Measurements from ENCODE around the gene SHD. TPM values are rescaled to one million over a fixed set of nuclear protein-coding genes. Genes with fewer than 3 reads are reported as not detected.

The SHD gene
- polyA plus RNA-seq, 1 donor: 4.0 TPM

DNA sequence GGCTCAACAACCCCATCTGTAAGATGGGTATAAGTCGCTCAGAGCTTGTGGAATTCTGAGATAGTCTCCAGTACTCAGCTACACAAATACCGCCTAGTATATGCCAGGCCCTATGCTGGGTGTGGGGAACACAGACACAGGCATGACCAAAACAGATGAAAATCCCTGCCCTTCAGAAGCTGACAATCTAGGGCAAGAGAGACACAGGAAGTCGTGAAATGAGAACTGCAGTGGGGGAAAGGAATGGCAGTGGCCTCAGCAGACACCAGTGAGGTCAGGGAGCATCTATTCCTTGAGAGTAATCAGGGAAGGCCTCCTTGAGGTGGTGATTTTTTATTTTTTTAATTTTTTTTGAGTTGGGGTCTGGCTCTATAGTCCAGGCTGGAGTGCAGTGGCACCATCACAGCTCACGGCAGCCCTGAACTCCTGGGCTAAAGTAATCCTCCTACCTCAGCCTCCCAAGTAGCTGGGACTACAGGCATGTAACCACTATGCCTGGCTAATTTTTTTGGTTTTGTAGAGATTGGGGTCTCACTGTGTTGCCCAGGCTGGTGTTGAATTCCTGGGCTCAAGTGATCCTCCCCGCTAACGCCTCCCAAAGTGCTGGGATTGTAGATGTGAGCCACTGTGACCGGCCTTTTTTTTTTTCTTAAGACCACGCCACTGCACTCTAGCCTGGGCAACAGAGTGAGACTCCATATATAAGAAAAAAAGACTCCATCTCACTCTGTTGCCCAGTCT, 19.9 kb downstream of the SHD start:
- H3K36me3 ChIP-seq (ENCODE audit: control insufficient read depth, insufficient read depth, low read length): no peaks in the 10 kb centered on the region
- peaks cover 3% of the 10 kb centered on the region for H3K4me1 ChIP-seq (ENCODE audit: control insufficient read depth, insufficient read depth, low read length)
- H3K9me3 ChIP-seq (ENCODE audit: control insufficient read depth, low read depth, low read length): no peaks in the 10 kb centered on the region
- no CpG with 5 or more reads among the region's 8 CpGs for WGBS (ENCODE audit: insufficient coverage, low lambda C conversion rate)
- H3K27ac ChIP-seq (ENCODE audit: low read length): no peak overlapping the region
- DNase-seq: no peak
- H3K27me3 ChIP-seq (ENCODE audit: control insufficient read depth, insufficient read depth, low read length): peaks cover 5% of the 10 kb centered on the region
- H3K4me3 ChIP-seq (ENCODE audit: low read length): no peak overlapping the region

DNA sequence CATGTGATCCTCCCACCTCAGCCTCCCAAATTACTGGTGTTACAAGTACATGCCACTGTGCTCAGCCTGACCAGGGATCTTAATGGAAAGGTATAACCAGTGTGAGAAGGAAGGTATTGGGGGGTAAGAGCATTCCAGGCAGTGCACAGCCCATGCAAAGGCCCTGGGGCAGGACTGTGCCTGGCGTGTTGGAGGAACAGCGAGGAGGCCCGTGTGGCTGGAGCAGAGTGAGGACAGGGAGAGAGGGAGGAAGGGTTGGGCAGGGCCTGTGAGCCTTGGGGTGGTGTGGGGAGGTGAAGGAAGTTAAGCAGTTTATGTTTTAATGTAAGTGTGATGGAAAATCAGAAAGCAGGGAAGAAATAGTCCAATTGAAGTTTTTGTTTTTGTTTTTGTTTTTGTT, 21.5 kb downstream of the SHD start:
- no peak for DNase-seq
- H3K36me3 ChIP-seq (ENCODE audit: control insufficient read depth, insufficient read depth, low read length): no peaks in the 10 kb centered on the region
- 92% methylated on average over 2 of the region's 3 CpGs for WGBS (ENCODE audit: insufficient coverage, low lambda C conversion rate)
- no peak overlapping the region for H3K27ac ChIP-seq (ENCODE audit: low read length)
- no peak overlapping the region for H3K4me3 ChIP-seq (ENCODE audit: low read length)
- H3K27me3 ChIP-seq (ENCODE audit: control insufficient read depth, insufficient read depth, low read length): no peaks in the 10 kb centered on the region
- H3K4me1 ChIP-seq (ENCODE audit: control insufficient read depth, insufficient read depth, low read length): peaks cover 3% of the 10 kb centered on the region
- H3K9me3 ChIP-seq (ENCODE audit: control insufficient read depth, low read depth, low read length): no peaks in the 10 kb centered on the region

DNA sequence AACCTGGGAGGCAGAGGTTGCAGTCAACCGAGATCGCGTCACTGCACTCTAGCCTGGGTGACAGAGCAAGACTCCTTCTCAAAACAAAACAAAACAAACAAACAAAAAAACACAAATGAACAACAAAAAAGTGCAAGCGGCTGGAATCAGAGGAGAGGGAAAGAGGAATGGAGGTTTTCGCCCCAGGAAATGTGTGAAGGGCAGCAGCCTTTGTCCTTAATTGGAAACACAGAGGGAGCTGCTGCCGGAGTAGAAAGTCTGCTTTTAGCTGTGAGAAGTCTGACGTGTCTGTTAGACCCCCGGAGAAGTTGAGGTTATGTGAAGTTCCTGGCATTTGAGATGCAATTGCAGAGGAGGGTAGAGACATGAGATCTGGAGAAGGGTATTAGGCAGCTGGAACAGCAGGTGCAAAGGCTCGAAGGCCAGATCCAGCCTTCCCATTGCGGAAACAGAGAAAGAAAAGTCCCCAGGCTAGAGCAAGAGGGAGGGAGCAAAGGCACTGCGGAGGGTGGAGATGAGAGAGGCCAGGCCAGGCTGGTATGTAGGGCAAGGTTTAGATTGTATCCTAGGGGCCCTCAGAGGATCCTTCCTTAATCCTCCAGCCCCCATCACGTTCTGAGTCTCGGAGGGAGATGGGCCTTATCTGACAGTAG, 22.6 kb downstream of the SHD start:
- Histone ChIP-seq H3K36me3 (ENCODE audit: control insufficient read depth, insufficient read depth, low read length) (no peaks in the 10 kb centered on the region), H3K4me3 (ENCODE audit: low read length) (no peak overlapping the region), H3K9me3 (ENCODE audit: control insufficient read depth, low read depth, low read length) (no peaks in the 10 kb centered on the region), H3K4me1 (ENCODE audit: control insufficient read depth, insufficient read depth, low read length) (peaks cover 3% of the 10 kb centered on the region), H3K27ac (ENCODE audit: low read length) (no peak overlapping the region), H3K27me3 (ENCODE audit: control insufficient read depth, insufficient read depth, low read length) (no peaks in the 10 kb centered on the region)
- DNase-seq: no peak
- 50% methylated on average over 2 of the region's 13 CpGs for WGBS (ENCODE audit: insufficient coverage, low lambda C conversion rate)

DNA sequence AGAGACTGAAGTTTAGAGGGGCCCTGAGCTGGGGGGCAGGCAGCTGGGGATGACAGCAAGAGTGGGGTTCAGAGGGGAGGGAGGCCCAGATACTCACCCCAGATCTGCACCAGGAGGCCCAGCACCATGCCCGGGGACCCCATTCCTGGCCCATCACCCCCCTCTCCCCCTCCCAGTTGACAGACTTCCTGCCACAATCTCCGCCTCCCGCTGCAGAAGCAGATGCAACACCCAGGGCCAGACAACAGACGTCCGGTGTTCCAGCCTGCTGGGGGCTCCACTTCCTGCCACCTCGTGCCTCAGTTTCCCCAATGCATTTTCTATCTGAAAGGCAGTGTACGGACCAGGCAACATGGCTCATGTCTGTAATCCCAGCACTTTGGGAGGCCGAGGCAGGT, 23.2 kb downstream of the SHD start, which contains the start of gene TMIGD2:
TMIGD2 (minus strand) TSS at position 147 of the 398 bp plus-strand sequence; CDS start at position 143, 4 bp downstream.
- no peak for DNase-seq
- Histone ChIP-seq H3K27ac (ENCODE audit: low read length) (no peak within 1 kb of the TSS), H3K4me3 (ENCODE audit: low read length) (no peak within 1 kb of the TSS), H3K9me3 (ENCODE audit: control insufficient read depth, low read depth, low read length) (no peaks in the 10 kb centered on the region), H3K4me1 (ENCODE audit: control insufficient read depth, insufficient read depth, low read length) (peaks cover 3% of the 10 kb centered on the region), H3K36me3 (ENCODE audit: control insufficient read depth, insufficient read depth, low read length) (no peaks in the 10 kb centered on the region), H3K27me3 (ENCODE audit: control insufficient read depth, insufficient read depth, low read length) (no peaks in the 10 kb centered on the region)
- WGBS (ENCODE audit: insufficient coverage, low lambda C conversion rate): no CpG with 5 or more reads among the region's 8 CpGs

DNA sequence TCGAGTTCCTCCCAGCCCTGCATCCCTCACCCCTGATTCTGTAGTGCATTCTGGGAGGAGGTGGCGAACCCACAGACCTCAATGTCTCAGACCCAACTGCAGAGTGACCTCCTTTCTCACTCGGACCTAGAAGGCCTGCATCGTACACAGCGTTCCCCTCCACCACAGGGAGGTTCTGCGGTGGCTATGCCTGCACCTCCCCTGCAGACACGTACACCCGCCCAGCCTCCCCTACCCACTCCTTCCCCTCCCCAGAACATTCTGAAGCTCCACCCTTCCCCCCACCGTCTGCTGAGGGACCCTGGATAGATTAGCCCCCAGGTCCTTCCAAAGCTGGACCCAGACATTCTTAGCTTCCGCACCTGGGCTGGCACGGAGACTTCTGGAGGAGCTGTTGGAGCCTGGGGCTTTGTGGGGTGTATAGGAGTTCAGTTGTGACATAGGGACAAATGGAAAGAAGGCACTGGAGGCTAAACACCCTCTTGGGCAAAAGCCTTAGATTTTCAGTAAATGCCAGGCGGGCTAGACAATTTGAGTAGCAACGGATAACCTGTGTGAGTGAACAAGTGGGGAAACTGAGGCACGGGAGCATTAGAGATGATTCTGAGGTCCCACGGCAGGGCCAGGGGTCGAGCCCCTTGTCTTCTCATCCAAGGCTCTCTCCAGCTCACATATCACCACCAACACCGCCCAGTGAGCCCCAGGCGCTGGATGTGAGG, 24.9 kb downstream of the SHD start:
- no peak overlapping the region for H3K4me3 ChIP-seq (ENCODE audit: low read length)
- WGBS (ENCODE audit: insufficient coverage, low lambda C conversion rate): no CpG with 5 or more reads among the region's 18 CpGs
- no peaks in the 10 kb centered on the region for H3K27me3 ChIP-seq (ENCODE audit: control insufficient read depth, insufficient read depth, low read length)
- no peak overlapping the region for H3K27ac ChIP-seq (ENCODE audit: low read length)
- no peaks in the 10 kb centered on the region for H3K9me3 ChIP-seq (ENCODE audit: control insufficient read depth, low read depth, low read length)
- DNase-seq: no peak
- H3K4me1 ChIP-seq (ENCODE audit: control insufficient read depth, insufficient read depth, low read length): peaks cover 3% of the 10 kb centered on the region
- H3K36me3 ChIP-seq (ENCODE audit: control insufficient read depth, insufficient read depth, low read length): no peaks in the 10 kb centered on the region

DNA sequence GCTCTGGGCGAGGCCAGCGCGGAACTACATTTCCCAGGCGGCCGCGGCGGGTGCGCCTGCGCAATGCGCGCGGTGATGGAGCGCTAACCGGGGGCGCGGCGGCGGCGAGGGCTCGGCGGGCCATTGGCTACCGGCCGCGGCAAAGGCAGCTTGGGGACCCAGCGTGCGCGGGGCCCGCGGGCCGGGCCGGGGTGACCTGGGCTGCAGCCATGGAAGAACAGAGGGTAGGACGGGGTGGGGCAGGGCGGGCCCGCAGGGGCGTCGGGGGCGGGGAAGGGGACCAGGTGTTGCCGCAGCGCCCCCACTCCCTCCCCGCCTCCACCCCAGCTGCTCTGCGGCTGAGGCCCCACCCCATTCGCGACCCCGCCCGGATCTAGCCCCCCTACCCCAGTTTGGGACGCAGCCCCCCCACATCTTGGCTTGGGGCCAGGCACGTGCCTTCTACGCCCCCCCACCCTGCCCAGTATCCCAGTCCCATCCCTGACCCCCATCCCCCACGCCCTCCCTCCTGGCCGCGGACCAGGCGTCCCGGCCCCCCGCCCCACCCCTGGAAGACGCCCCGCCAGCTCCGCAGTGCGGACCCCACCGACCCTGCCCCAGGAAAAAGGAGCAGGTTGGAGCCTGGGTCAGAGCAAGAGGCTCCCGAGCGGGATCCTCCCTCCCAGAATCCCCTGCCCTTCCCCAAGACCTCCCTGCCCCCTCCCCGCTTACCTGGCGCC, 25.6 kb downstream of the SHD start, which contains the start of gene FSD1:
FSD1 (plus strand) TSS at position 61 of the 719 bp plus-strand sequence; CDS start at position 210, 149 bp downstream.
- no CpG with 5 or more reads among the region's 63 CpGs for WGBS (ENCODE audit: insufficient coverage, low lambda C conversion rate)

DNA sequence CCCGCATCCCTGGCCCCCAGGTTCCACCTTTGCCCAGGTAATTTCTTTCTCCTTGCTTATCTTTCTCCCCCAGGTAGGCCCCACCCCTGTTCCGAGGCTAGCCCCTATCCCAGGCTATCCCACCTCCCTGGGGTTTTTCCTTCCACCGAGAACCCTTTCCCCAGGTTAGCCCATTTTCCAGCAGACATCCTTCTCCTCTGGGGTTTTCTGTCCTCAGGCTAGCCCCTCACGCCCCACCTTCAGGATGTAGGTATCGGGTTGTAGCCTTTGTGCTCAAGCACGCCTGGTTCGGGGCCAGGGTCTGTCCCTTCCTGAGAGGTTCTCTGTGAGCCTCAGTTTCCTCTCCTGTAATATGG, 26.2 kb downstream of the SHD start:
- no peaks in the 10 kb centered on the region for H3K27me3 ChIP-seq (ENCODE audit: control insufficient read depth, insufficient read depth, low read length)
- WGBS (ENCODE audit: insufficient coverage, low lambda C conversion rate): no CpG with 5 or more reads among the region's 7 CpGs
- H3K4me1 ChIP-seq (ENCODE audit: control insufficient read depth, insufficient read depth, low read length): peaks cover 3% of the 10 kb centered on the region
- H3K36me3 ChIP-seq (ENCODE audit: control insufficient read depth, insufficient read depth, low read length): no peaks in the 10 kb centered on the region
- H3K9me3 ChIP-seq (ENCODE audit: control insufficient read depth, low read depth, low read length): peaks cover under 1% of the 10 kb centered on the region
- no peak overlapping the region for H3K4me3 ChIP-seq (ENCODE audit: low read length)
- H3K27ac ChIP-seq (ENCODE audit: low read length): no peak overlapping the region
- no peak for DNase-seq

More for the DNA sequence above, 25.6 kb downstream of the SHD start, which contains the start of gene FSD1:
- no peak for DNase-seq
- Histone ChIP-seq H3K4me3 (ENCODE audit: low read length) (no peak within 1 kb of the TSS), H3K27me3 (ENCODE audit: control insufficient read depth, insufficient read depth, low read length) (no peaks in the 10 kb centered on the region), H3K27ac (ENCODE audit: low read length) (no peak within 1 kb of the TSS), H3K36me3 (ENCODE audit: control insufficient read depth, insufficient read depth, low read length) (no peaks in the 10 kb centered on the region), H3K4me1 (ENCODE audit: control insufficient read depth, insufficient read depth, low read length) (peaks cover 3% of the 10 kb centered on the region), H3K9me3 (ENCODE audit: control insufficient read depth, low read depth, low read length) (no peaks in the 10 kb centered on the region)

DNA sequence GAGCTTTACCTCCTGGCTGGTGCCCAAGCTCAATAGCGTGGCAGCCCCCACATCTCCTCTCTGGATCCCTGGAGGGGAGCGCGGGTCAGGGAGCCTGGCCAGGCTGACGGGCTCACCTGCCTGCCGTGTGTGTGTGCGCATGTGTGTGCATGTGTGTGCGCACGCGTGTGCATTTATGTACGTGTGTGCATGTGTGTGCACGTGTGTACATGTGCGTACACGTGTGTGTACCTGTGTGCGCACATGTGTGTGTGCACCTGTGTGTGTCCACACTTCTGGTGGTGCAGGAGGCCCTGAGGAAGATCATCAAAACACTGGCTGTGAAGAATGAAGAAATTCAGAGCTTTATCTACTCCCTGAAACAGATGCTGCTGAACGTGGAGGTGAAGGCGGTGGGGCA, 26.6 kb downstream of the SHD start:
- H3K36me3 ChIP-seq (ENCODE audit: control insufficient read depth, insufficient read depth, low read length): no peaks in the 10 kb centered on the region
- H3K4me1 ChIP-seq (ENCODE audit: control insufficient read depth, insufficient read depth, low read length): peaks cover 3% of the 10 kb centered on the region
- no CpG with 5 or more reads among the region's 16 CpGs for WGBS (ENCODE audit: insufficient coverage, low lambda C conversion rate)
- H3K4me3 ChIP-seq (ENCODE audit: low read length): no peak overlapping the region
- DNase-seq: no peak
- peaks cover 3% of the 10 kb centered on the region for H3K9me3 ChIP-seq (ENCODE audit: control insufficient read depth, low read depth, low read length)
- H3K27me3 ChIP-seq (ENCODE audit: control insufficient read depth, insufficient read depth, low read length): no peaks in the 10 kb centered on the region
- no peak overlapping the region for H3K27ac ChIP-seq (ENCODE audit: low read length)

DNA sequence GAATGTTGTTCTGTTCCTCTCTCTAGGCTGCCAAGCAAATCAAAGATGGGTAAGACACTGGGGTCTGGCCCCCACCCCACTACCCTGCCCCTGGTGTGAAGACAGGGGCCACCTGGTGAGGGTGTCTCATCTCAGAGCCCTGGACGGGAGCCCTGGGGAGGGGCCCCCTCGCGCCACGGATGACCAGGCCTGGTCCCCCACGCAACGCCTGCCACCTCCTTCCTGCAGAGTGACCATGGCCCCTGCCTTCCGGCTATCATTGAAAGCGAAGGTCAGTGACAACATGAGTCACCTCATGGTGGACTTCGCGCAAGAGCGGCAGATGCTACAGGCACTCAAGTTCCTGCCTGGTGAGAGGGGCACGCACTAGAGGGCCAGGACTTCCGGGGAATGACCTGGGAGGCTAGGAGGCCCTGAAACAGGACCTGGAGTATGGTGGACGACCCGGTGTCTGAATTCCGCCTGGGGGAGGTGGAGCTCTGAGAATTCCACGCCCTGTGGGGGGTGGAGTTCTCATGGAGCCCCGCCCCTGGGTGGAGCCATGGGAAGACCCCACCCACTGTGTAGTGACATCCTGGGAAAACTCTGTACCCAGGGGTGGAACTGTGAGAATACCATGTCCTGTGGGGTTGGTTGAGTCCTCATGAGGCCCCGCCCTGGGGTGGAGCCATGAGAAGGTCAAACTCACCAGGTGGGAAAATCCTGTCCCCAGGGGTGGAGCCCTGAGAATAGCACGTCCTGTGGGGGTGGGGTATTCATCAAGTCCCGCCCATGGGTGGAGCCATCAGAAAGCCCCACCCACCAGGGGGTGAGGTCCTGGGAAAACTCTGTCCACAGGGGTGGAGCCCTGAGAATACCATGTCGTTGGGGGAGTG, 31.4 kb downstream of the SHD start:
- Histone ChIP-seq H3K4me1 (ENCODE audit: control insufficient read depth, insufficient read depth, low read length) (no peaks in the 10 kb centered on the region), H3K4me3 (ENCODE audit: low read length) (no peak overlapping the region), H3K36me3 (ENCODE audit: control insufficient read depth, insufficient read depth, low read length) (no peaks in the 10 kb centered on the region), H3K27me3 (ENCODE audit: control insufficient read depth, insufficient read depth, low read length) (no peaks in the 10 kb centered on the region), H3K27ac (ENCODE audit: low read length) (no peak overlapping the region), H3K9me3 (ENCODE audit: control insufficient read depth, low read depth, low read length) (peaks cover 3% of the 10 kb centered on the region)
- no peak for DNase-seq
- no CpG with 5 or more reads among the region's 22 CpGs for WGBS (ENCODE audit: insufficient coverage, low lambda C conversion rate)
